Endodermal cell (in vitro differentiated cells): ENCODE measurements around the gene STAG3. TPM values are rescaled to one million over a fixed set of nuclear protein-coding genes. Genes with fewer than 3 reads are reported as not detected.

Experiments used
- DNase-seq: peaks from one replicate; pipeline ENCODE4 v3.0.0-alpha.2; 2017
- H3K27ac ChIP-seq: 2 replicates; pipeline ENCODE4 v1.5.1; 2013; ENCODE audit warnings: mild to moderate bottlenecking, low read depth, low read length, moderate library complexity
- H3K27me3 ChIP-seq: 2 replicates; pipeline ENCODE4 v1.6.1; 2013; ENCODE audit warnings: mild to moderate bottlenecking, low read length, moderate library complexity; ENCODE audit not compliant: insufficient read depth, control insufficient read depth, poor library complexity, severe bottlenecking
- H3K36me3 ChIP-seq: 2 replicates; pipeline ENCODE4 v1.7.0; 2013; ENCODE audit warnings: mild to moderate bottlenecking, low read length, moderate library complexity; ENCODE audit not compliant: control insufficient read depth, insufficient read depth
- H3K4me1 ChIP-seq: one replicate; pipeline ENCODE4 v1.7.0; 2013; ENCODE audit warnings: low read length; ENCODE audit not compliant: control insufficient read depth, insufficient read depth
- H3K4me3 ChIP-seq: 2 replicates; pipeline ENCODE4 v1.5.1; 2013; ENCODE audit warnings: mild to moderate bottlenecking, low read length, moderate library complexity
- H3K9ac ChIP-seq: 2 replicates; pipeline ENCODE4 v1.6.1; 2013; ENCODE audit warnings: mild to moderate bottlenecking, low read length, moderate library complexity; ENCODE audit not compliant: poor library complexity, severe bottlenecking; ENCODE audit errors: extremely low read depth
- H3K9me3 ChIP-seq: 2 replicates; pipeline ENCODE4 v1.6.1; 2013; ENCODE audit warnings: mild to moderate bottlenecking, low read length, moderate library complexity; ENCODE audit not compliant: control insufficient read depth
- H3K27ac Mint-ChIP-seq: 2 replicates; pipeline ENCODE4 v1.8.0; 2020; ENCODE audit warnings: mixed read lengths
- H3K27me3 Mint-ChIP-seq: 2 replicates; pipeline ENCODE4 v1.8.0; 2021; ENCODE audit warnings: mild to moderate bottlenecking, mixed read lengths; ENCODE audit not compliant: insufficient read depth
- H3K36me3 Mint-ChIP-seq: 2 replicates; pipeline ENCODE4 v1.8.0; 2020; ENCODE audit warnings: low read depth, mixed read lengths
- H3K4me1 Mint-ChIP-seq: 2 replicates; pipeline ENCODE4 v1.8.0; 2020; ENCODE audit warnings: mixed read lengths
- H3K4me3 Mint-ChIP-seq: 2 replicates; pipeline ENCODE4 v1.8.0; 2020; ENCODE audit warnings: mild to moderate bottlenecking, moderate library complexity, mixed read lengths
- H3K9me3 Mint-ChIP-seq: 2 replicates; pipeline ENCODE4 v1.8.0; 2020; ENCODE audit warnings: mild to moderate bottlenecking, mixed read lengths
- CTCF ChIP-seq: fragments of 200-600 bp; sonication (generic); conservative IDR thresholded peaks from 2 replicates; pipeline ENCODE4 v1.5.0; 2021; ENCODE audit warnings: antibody characterized with exemption, mild to moderate bottlenecking
- WGBS, 2 experiments: methylation state at CpG; one replicate each; pipeline versions ENCODE4 v1.1.5 to v1.1.7; 2013; ENCODE audit warnings: missing lambda C conversion rate in 2 of 2, mixed read lengths in 1 of 2; ENCODE audit not compliant: insufficient coverage in 1 of 2, insufficient read length in 1 of 2; 5-methylcytosine and 5-hydroxymethylcytosine counted together
- total RNA-seq, 2 donors: library from RNA; stranded (reverse); fragmentation: NEBNext Ultra II Directional in 1 of 2; extraction: Animal tissue kit (Norgen Biotek cat#: 25700) in 1 of 2; gene quantifications; 2 replicates in 1 of 2; 3 replicates in 1 of 2; pipeline ENCODE4 v1.2.1, GENCODE V29; 2021

The STAG3 gene
- total RNA-seq, 2 donors from 2014 or later: 1.2 to 3.3 TPM

- Histone ChIP-seq H3K9ac (no peak overlapping the region), H3K4me1 (peaks cover 21% of the 10 kb centered on the region), H3K36me3 (peaks cover 46% of the 10 kb centered on the region), H3K4me3 (peak overlapping the region; percentile 84), H3K27me3 (no peaks in the 10 kb centered on the region), H3K27ac (no peak overlapping the region), H3K9me3 (no peaks in the 10 kb centered on the region)
- Mint-ChIP-seq H3K36me3 (peaks cover 28% of the 10 kb centered on the region), H3K4me1 (peaks cover 37% of the 10 kb centered on the region), H3K4me3 (peak overlapping the region; percentile 62), H3K27me3 (peaks cover 2% of the 10 kb centered on the region), H3K9me3 (no peaks in the 10 kb centered on the region), H3K27ac (no peak overlapping the region)
- no peak for DNase-seq
- no peak for TF ChIP-seq CTCF
- 74% methylated on average over 5 of the region's 5 CpGs; no CpG with 5 or more reads in 1 of the 2 experiments for WGBS, 2 experiments
These were observed 20.7 kb upstream of the STAG3 start for GRCh38 chr7:100157069-100157333.

GRCh38 chr7:100157334-100158228 lies 20.1 kb upstream of the STAG3 start:
- H3K9me3 ChIP-seq: no peaks in the 10 kb centered on the region
- H3K27me3 Mint-ChIP-seq: peaks cover 2% of the 10 kb centered on the region
- H3K9ac ChIP-seq: peak overlapping the region; percentile 73
- H3K27ac Mint-ChIP-seq: peak overlapping the region; percentile 81
- no peaks in the 10 kb centered on the region for H3K27me3 ChIP-seq
- TF ChIP-seq CTCF: peak; percentile 15
- DNase-seq: peak; percentile 78
- H3K36me3 ChIP-seq: peaks cover 40% of the 10 kb centered on the region
- WGBS, 2 experiments: 22 to 25% methylated on average over 5 to 32 of the region's 32 CpGs
- H3K4me1 ChIP-seq: peaks cover 21% of the 10 kb centered on the region
- no peak overlapping the region for H3K27ac ChIP-seq
- H3K4me3 Mint-ChIP-seq: peak overlapping the region; percentile 62
- H3K9me3 Mint-ChIP-seq: no peaks in the 10 kb centered on the region
- H3K4me1 Mint-ChIP-seq: peaks cover 32% of the 10 kb centered on the region
- peak overlapping the region; percentile 84 for H3K4me3 ChIP-seq
- H3K36me3 Mint-ChIP-seq: peaks cover 24% of the 10 kb centered on the region

GRCh38 chr7:100158229-100159098 lies 19.3 kb upstream of the STAG3 start, which contains the start of gene TRAPPC14:
TSS of gene TRAPPC14 (minus strand) at chr7:100158723. CDS start at chr7:100158499, 224 bp downstream.
- Mint-ChIP-seq H3K9me3 (no peaks in the 10 kb centered on the region), H3K4me1 (peaks cover 31% of the 10 kb centered on the region), H3K27me3 (peaks cover 6% of the 10 kb centered on the region), H3K4me3 (peak within 1 kb of the TSS; percentile 62), H3K36me3 (peaks cover 18% of the 10 kb centered on the region), H3K27ac (peak within 1 kb of the TSS; percentile 82)
- H3K4me1 ChIP-seq: peaks cover 19% of the 10 kb centered on the region
- no peaks in the 10 kb centered on the region for H3K9me3 ChIP-seq
- H3K27ac ChIP-seq: peak within 1 kb of the TSS; percentile 22
- no peaks in the 10 kb centered on the region for H3K27me3 ChIP-seq
- peak; percentile 98 for DNase-seq
- peaks cover 32% of the 10 kb centered on the region for H3K36me3 ChIP-seq
- peak within 1 kb of the TSS; percentile 84 for H3K4me3 ChIP-seq
- WGBS, 2 experiments: 3 to 14% methylated on average over 27 to 87 of the region's 87 CpGs
- TF ChIP-seq CTCF: no peak
- peak within 1 kb of the TSS; percentile 73 for H3K9ac ChIP-seq
